ENCODE data around the gene QPCT.

Gene QPCT

GRCh38 chr2:37325625-37326071, 18.8 kb upstream of the QPCT start:
- DNase-seq = no peak

GRCh38 chr2:37326285-37326684, 18.1 kb upstream of the QPCT start:
- DNase-seq = no peak

GRCh38 chr2:37326866-37327634, 17.4 kb upstream of the QPCT start:
- no peak for DNase-seq

GRCh38 chr2:37330681-37331080, 13.7 kb upstream of the QPCT start:
- DNase-seq = no peak

- DNase-seq = no peak
Measured at GRCh38 chr2:37332560-37332959, 11.9 kb upstream of the QPCT start.

GRCh38 chr2:37333256-37333655, 11.2 kb upstream of the QPCT start:
- DNase-seq = no peak

- no peak for DNase-seq
Measured at GRCh38 chr2:37335604-37336003, 8.8 kb upstream of the QPCT start.

- DNase-seq = no peak
Measured at GRCh38 chr2:37337620-37338280, 6.7 kb upstream of the QPCT start.

- no peak for DNase-seq
Measured at GRCh38 chr2:37338933-37339332, 5.5 kb upstream of the QPCT start.

- no peak for DNase-seq
Measured at GRCh38 chr2:37340637-37341036, 3.8 kb upstream of the QPCT start.

- DNase-seq = no peak
Measured at GRCh38 chr2:37342591-37343220, 1.7 kb upstream of the QPCT start.

GRCh38 chr2:37343537-37344434, 644 bp upstream of the QPCT start:
- no peak for DNase-seq

- peak; percentile 56 for DNase-seq
Measured at GRCh38 chr2:37348155-37348554, 3.7 kb downstream of the QPCT start.

- peak; percentile 71 for DNase-seq
Measured at GRCh38 chr2:37349231-37349860, 4.9 kb downstream of the QPCT start.

- DNase-seq = peak; percentile 96
Measured at GRCh38 chr2:37350034-37350433, 5.6 kb downstream of the QPCT start.

- DNase-seq = no peak
Measured at GRCh38 chr2:37354531-37354930, 10.1 kb downstream of the QPCT start.

GRCh38 chr2:37355735-37356134, 11.3 kb downstream of the QPCT start:
- DNase-seq = peak; percentile 66

GRCh38 chr2:37356299-37356698, 11.9 kb downstream of the QPCT start:
- no peak for DNase-seq

GRCh38 chr2:37357069-37357468, 12.6 kb downstream of the QPCT start:
- no peak for DNase-seq

GRCh38 chr2:37357530-37357929, 13.1 kb downstream of the QPCT start:
- DNase-seq = no peak

- no peak for DNase-seq
Measured at GRCh38 chr2:37358466-37358865, 14.0 kb downstream of the QPCT start.

GRCh38 chr2:37361216-37361815, 16.9 kb downstream of the QPCT start:
- no peak for DNase-seq
